ENCODE results near the gene BRSK1.
A peak's percentile ranks its signal among the peaks of the same experiment; 100 is the strongest.

Gene BRSK1

GRCh38 chr19:55299991-55300390 lies 16.2 kb downstream of the BRSK1 start:
- no peak for TF ChIP-seq FOXP2 (optimal IDR thresholded peaks at IDR 0.05; ENCODE audit: borderline replicate concordance, extremely low read depth, extremely low read length, insufficient read depth)
- TF ChIP-seq SIN3A (IDR thresholded peaks at IDR 0.05; ENCODE audit: borderline replicate concordance, insufficient read depth, low read length), result no peak
- no peak for TF ChIP-seq TAF1 (IDR thresholded peaks at IDR 0.05; ENCODE audit: borderline replicate concordance, insufficient read depth, low read length)
- no peak for TF ChIP-seq REST (IDR thresholded peaks at IDR 0.05; ENCODE audit: insufficient read depth in 1 of 2, low read depth in 2 of 2, low read length in 2 of 2)
- no peak for TF ChIP-seq POLR2AphosphoS5 (IDR thresholded peaks at IDR 0.05; ENCODE audit: low read depth, low read length)

- TF ChIP-seq POLR2AphosphoS5 (IDR thresholded peaks at IDR 0.05; ENCODE audit: low read depth, low read length) (no peak), TAF1 (IDR thresholded peaks at IDR 0.05; ENCODE audit: borderline replicate concordance, insufficient read depth, low read length) (no peak), FOXP2 (optimal IDR thresholded peaks at IDR 0.05; ENCODE audit: borderline replicate concordance, extremely low read depth, extremely low read length, insufficient read depth) (no peak), REST (IDR thresholded peaks at IDR 0.05; ENCODE audit: insufficient read depth in 1 of 2, low read depth in 2 of 2, low read length in 2 of 2) (no peak), SIN3A (IDR thresholded peaks at IDR 0.05; ENCODE audit: borderline replicate concordance, insufficient read depth, low read length) (no peak)
Measured at GRCh38 chr19:55300886-55301458, 17.2 kb downstream of the BRSK1 start.

GRCh38 chr19:55301459-55302317 lies 17.9 kb downstream of the BRSK1 start:
- no peak for TF ChIP-seq SIN3A (IDR thresholded peaks at IDR 0.05; ENCODE audit: borderline replicate concordance, insufficient read depth, low read length)
- peak; percentile 59 for TF ChIP-seq POLR2AphosphoS5 (IDR thresholded peaks at IDR 0.05; ENCODE audit: low read depth, low read length)
- TF ChIP-seq TAF1 (IDR thresholded peaks at IDR 0.05; ENCODE audit: borderline replicate concordance, insufficient read depth, low read length), result 0 out of 2 replicates have a peak, but pooled peaks have one; percentile 28
- TF ChIP-seq FOXP2 (optimal IDR thresholded peaks at IDR 0.05; ENCODE audit: borderline replicate concordance, extremely low read depth, extremely low read length, insufficient read depth), result no peak
- no peak for TF ChIP-seq REST (IDR thresholded peaks at IDR 0.05; ENCODE audit: insufficient read depth in 1 of 2, low read depth in 2 of 2, low read length in 2 of 2)

- TF ChIP-seq SIN3A (IDR thresholded peaks at IDR 0.05; ENCODE audit: borderline replicate concordance, insufficient read depth, low read length) (no peak), FOXP2 (optimal IDR thresholded peaks at IDR 0.05; ENCODE audit: borderline replicate concordance, extremely low read depth, extremely low read length, insufficient read depth) (no peak), TAF1 (IDR thresholded peaks at IDR 0.05; ENCODE audit: borderline replicate concordance, insufficient read depth, low read length) (no peak), REST (IDR thresholded peaks at IDR 0.05; ENCODE audit: insufficient read depth in 1 of 2, low read depth in 2 of 2, low read length in 2 of 2) (no peak), POLR2AphosphoS5 (IDR thresholded peaks at IDR 0.05; ENCODE audit: low read depth, low read length) (no peak)
Measured at GRCh38 chr19:55302318-55302703, 18.5 kb downstream of the BRSK1 start.
